A549 (cell line): ENCODE results near the gene DGAT2. TPM values are rescaled to one million over a fixed set of nuclear protein-coding genes. Genes with fewer than 3 reads are reported as not detected.

Source experiments
- ATAC-seq, 2 experiments: fragments of 200-7000 bp in 1 of 2; fragments of >200 bp in 1 of 2; cut with Nextera tagmentation in 1 of 2; cut with Tn5 transposase in 1 of 2; 3 replicates each; pipeline versions ENCODE4 v1.8.0 to v1.9.1; 2018 to 2020; ENCODE audit warnings: mild to moderate bottlenecking in 1 of 2, moderate library complexity in 1 of 2
- CTCF ChIA-PET: fragments of 300-600 bp; sonication (Branson Sonifier 250); formaldehyde crosslinking; extraction: SDS; loops from one replicate; lab custom pipeline; 2021; ENCODE audit warnings: antibody characterized with exemption, inconsistent platforms; lab: Yijun Ruan, JAX
- POLR2A ChIA-PET: fragments of 350-600 bp; formaldehyde crosslinking; extraction: SDS; loops from one replicate; lab custom pipeline; 2021; ENCODE audit warnings: antibody characterized with exemption, inconsistent platforms; lab: Yijun Ruan, JAX
- DNase-seq, 2 experiments: peaks; one replicate each; pipeline versions ENCODE4 v3.0.0 to v3.0.0-alpha.2; 2011 to 2016; ENCODE audit warnings: low read depth in 1 of 2, low spot score in 1 of 2
- FAIRE-seq: peaks from 2 replicates; lab custom pipeline; 2011; peaks lifted over from hg19 to GRCh38; lab: Jason Lieb, UNC
- H3K27ac ChIP-seq, 2 experiments: fragments of >200 bp; sonication (Bioruptor Twin); formaldehyde crosslinking; 3 replicates each; pipeline ENCODE4 v1.5.1; 2016 to 2017
- H3K4me1 ChIP-seq: fragments of >200 bp; sonication (Bioruptor Twin); formaldehyde crosslinking; 3 replicates; pipeline ENCODE4 v1.6.1; 2016
- H3K4me2 ChIP-seq: fragments of >200 bp; sonication (Bioruptor Twin); formaldehyde crosslinking; 3 replicates; pipeline ENCODE4 v1.6.1; 2016
- H3K4me3 ChIP-seq: fragments of >200 bp; sonication (Bioruptor Twin); formaldehyde crosslinking; 3 replicates; pipeline ENCODE4 v1.5.1; 2016
- H3K9me3 ChIP-seq: fragments of >200 bp; sonication (Bioruptor Twin); formaldehyde crosslinking; 3 replicates; pipeline ENCODE4 v1.6.1; 2016
- BHLHE40 ChIP-seq: IDR thresholded peaks from 2 replicates; pipeline ENCODE4 v1.6.1; 2012; ENCODE audit warnings: low read depth, low read length, inconsistent platforms
- CHD2 ChIP-seq: fragments of 150-350 bp; IDR thresholded peaks from 2 replicates; pipeline ENCODE4 v1.6.1; 2014; ENCODE audit warnings: low read length; ENCODE audit not compliant: partially characterized antibody
- EHF ChIP-seq: fragments of 250-450 bp; sonication (Bioruptor Pico); IDR thresholded peaks from 2 replicates; pipeline ENCODE4 v1.5.0; 2020; ENCODE audit warnings: mild to moderate bottlenecking
- EHMT2 ChIP-seq: fragments of 200-600 bp; sonication (generic); IDR thresholded peaks from 2 replicates; pipeline ENCODE4 v1.6.1; 2016; ENCODE audit warnings: antibody characterized with exemption, low read depth, mild to moderate bottlenecking, moderate library complexity
- FOSB ChIP-seq: fragments of 250-450 bp; sonication (Bioruptor Pico); IDR thresholded peaks from 2 replicates; pipeline ENCODE4 v1.5.0; 2020; ENCODE audit warnings: mild to moderate bottlenecking, moderate library complexity
- HOXA7 ChIP-seq: fragments of 250-450 bp; sonication (Bioruptor Pico); IDR thresholded peaks from 2 replicates; pipeline ENCODE4 v1.5.0; 2020; ENCODE audit warnings: mild to moderate bottlenecking, moderate library complexity
- JUNB ChIP-seq: fragments of >200 bp; sonication (Bioruptor Twin); formaldehyde crosslinking; IDR thresholded peaks from 2 replicates; pipeline ENCODE4 v1.6.1; 2016
- KDM1A ChIP-seq: fragments of 200-600 bp; sonication (generic); IDR thresholded peaks from 2 replicates; pipeline ENCODE4 v1.6.1; 2016; ENCODE audit warnings: low read depth, mild to moderate bottlenecking
- MAZ ChIP-seq: fragments of 150-350 bp; IDR thresholded peaks from 2 replicates; pipeline ENCODE4 v1.6.1; 2014; ENCODE audit warnings: antibody characterized with exemption, low read depth, low read length, borderline replicate concordance
- MYC ChIP-seq: IDR thresholded peaks from 2 replicates; pipeline ENCODE4 v1.6.1; 2012; ENCODE audit warnings: mild to moderate bottlenecking, inconsistent platforms, low read length, improper control_type of control experiment, borderline replicate concordance
- NFE2L2 ChIP-seq: fragments of 150-350 bp; conservative IDR thresholded peaks from 2 replicates; pipeline ENCODE4 v1.6.1; 2014; ENCODE audit warnings: low read length
- NPAS2 ChIP-seq: fragments of 250-450 bp; sonication (Bioruptor Pico); IDR thresholded peaks from 2 replicates; pipeline ENCODE4 v1.8.0; 2022; ENCODE audit warnings: mild to moderate bottlenecking, moderate library complexity, borderline replicate concordance
- PHF8 ChIP-seq: fragments of 200-600 bp; sonication (generic); IDR thresholded peaks from 2 replicates; pipeline ENCODE4 v1.6.1; 2016; ENCODE audit warnings: low read depth, mild to moderate bottlenecking, antibody characterized with exemption, moderate library complexity, borderline replicate concordance
- POLR2A ChIP-seq: IDR thresholded peaks from 2 replicates; pipeline ENCODE4 v1.6.1; 2012; ENCODE audit warnings: mild to moderate bottlenecking, low read length
- POLR2AphosphoS2 ChIP-seq: conservative IDR thresholded peaks from 2 replicates; pipeline ENCODE4 v1.6.1; 2012; ENCODE audit warnings: low read length, improper control_type of control experiment, inconsistent platforms
- RAD21 ChIP-seq, 2 experiments: fragments of >200 bp in 1 of 2; sonication (Bioruptor Twin) in 1 of 2; formaldehyde crosslinking in 1 of 2; IDR thresholded peaks in 1 of 2; conservative IDR thresholded peaks in 1 of 2; 2 replicates in 1 of 2; 3 replicates in 1 of 2; pipeline ENCODE4 v1.6.1; 2012 to 2018; ENCODE audit warnings: inconsistent platforms in 1 of 2
- RARB ChIP-seq: fragments of 250-450 bp; sonication (Bioruptor Pico); IDR thresholded peaks from 2 replicates; pipeline ENCODE4 v1.8.0; 2021; ENCODE audit warnings: mild to moderate bottlenecking, moderate library complexity
- RFX5 ChIP-seq: fragments of 450-650 bp; IDR thresholded peaks from 2 replicates; pipeline ENCODE4 v1.7.1; 2014; ENCODE audit warnings: antibody characterized with exemption, mild to moderate bottlenecking, moderate library complexity
- SMC3 ChIP-seq: fragments of >200 bp; sonication (Bioruptor Twin); formaldehyde crosslinking; IDR thresholded peaks from 3 replicates; pipeline ENCODE4 v1.6.1; 2018; ENCODE audit warnings: inconsistent platforms
- TFCP2L1 ChIP-seq: fragments of 250-450 bp; sonication (Bioruptor Pico); IDR thresholded peaks from 2 replicates; pipeline ENCODE4 v1.5.0; 2021; ENCODE audit warnings: mild to moderate bottlenecking
- TP53 ChIP-seq: fragments of 250-450 bp; sonication (Bioruptor Pico); IDR thresholded peaks from 2 replicates; pipeline ENCODE4 v1.5.0; 2021; ENCODE audit warnings: mild to moderate bottlenecking, moderate library complexity
- ZFP36 ChIP-seq: fragments of 450-650 bp; IDR thresholded peaks from 2 replicates; pipeline ENCODE4 v1.6.1; 2014; ENCODE audit warnings: borderline replicate concordance; ENCODE audit not compliant: partially characterized antibody
- WGBS: methylation state at CpG from one replicate; pipeline ENCODE4 v1.1.6; 2017; ENCODE audit errors: missing lambda C conversion rate; 5-methylcytosine and 5-hydroxymethylcytosine counted together
- polyA plus RNA-seq, 4 experiments: library from polyadenylated mRNA; depleted of rRNA in 3 of 4; stranded (reverse); fragments of >200 nt; fragmentation: RNase III in 1 of 4; extraction: RNeasy Plus Mini Kit Qiagen cat#74134 plus additional on column Dnase treatment in 1 of 4; gene quantifications; 2 replicates in 3 of 4; 3 replicates in 1 of 4; pipeline ENCODE4 v1.2.3, GENCODE V29; 2011 to 2017
- TF ChIP-seq, protein P1 (sequence below): IDR thresholded peaks from 2 replicates; pipeline ENCODE4 v1.6.1; 2012
- TF ChIP-seq, protein P2 (sequence below): fragments of 200-600 bp; sonication (generic); IDR thresholded peaks from 2 replicates; pipeline ENCODE4 v1.6.1; 2016; ENCODE audit warnings: antibody characterized with exemption, mild to moderate bottlenecking, moderate library complexity
- TF ChIP-seq, protein P3 (sequence below): fragments of >200 bp; sonication (Bioruptor Twin); formaldehyde crosslinking; IDR thresholded peaks from 3 replicates; pipeline ENCODE4 v1.6.1; 2016
- TF ChIP-seq, protein P4 (sequence below): IDR thresholded peaks from 2 replicates; pipeline ENCODE4 v1.6.1; 2012

Gene DGAT2
- polyA plus RNA-seq, 2 of the 4 experiments (the other 2 are of a cell fraction), result 1.6 to 1.9 TPM

DNA sequence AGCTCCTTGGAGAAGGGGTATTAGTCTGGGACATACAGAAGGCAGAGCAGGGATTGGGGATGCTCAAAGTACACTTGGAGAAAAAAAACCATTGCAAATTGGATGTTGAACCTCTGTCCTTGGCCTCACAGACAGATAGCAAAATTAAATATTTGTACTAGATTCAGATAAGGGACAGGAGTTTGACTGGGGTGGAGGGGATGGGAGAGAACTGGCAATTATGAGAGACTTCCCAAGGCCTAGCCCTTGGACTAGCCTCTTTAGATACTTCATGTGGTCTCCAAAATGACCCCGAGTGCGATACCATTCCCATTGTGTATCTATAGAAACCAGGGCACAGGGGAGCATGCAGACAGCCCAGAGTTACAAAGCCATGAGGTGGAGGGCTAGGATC, 15.5 kb downstream of the DGAT2 start:
- H3K4me3 ChIP-seq, result no peak overlapping the region
- H3K27ac ChIP-seq, result no peak overlapping the region
- ATAC-seq (no peak), FAIRE-seq (no peak)
- H3K9me3 ChIP-seq, result no peaks in the 10 kb centered on the region
- WGBS, result 98% methylated on average over 2 of the region's 2 CpGs
- no peak overlapping the region for H3K4me2 ChIP-seq
- peaks cover 11% of the 10 kb centered on the region; the same call in 2 of the 3 replicates for H3K4me1 ChIP-seq
- TF ChIP-seq HOXA7 (no peak), TP53 (CRISPR knock-in tag) (no peak), RAD21 (conservative IDR thresholded peaks at IDR 0.05 in 1 of 2, IDR thresholded peaks at IDR 0.05 in 1 of 2) (no peak), MYC (no peak), EHMT2 (no peak), BHLHE40 (no peak), SMC3 (no peak), CHD2 (no peak), TFCP2L1 (no peak), POLR2A (no peak), RFX5 (no peak), POLR2AphosphoS2 (no peak), MAZ (no peak), ZFP36 (no peak), NFE2L2 (no peak)
- TF ChIP-seq, protein P1, sequence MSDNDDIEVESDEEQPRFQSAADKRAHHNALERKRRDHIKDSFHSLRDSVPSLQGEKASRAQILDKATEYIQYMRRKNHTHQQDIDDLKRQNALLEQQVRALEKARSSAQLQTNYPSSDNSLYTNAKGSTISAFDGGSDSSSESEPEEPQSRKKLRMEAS, result no peak
- TF ChIP-seq, protein P2, sequence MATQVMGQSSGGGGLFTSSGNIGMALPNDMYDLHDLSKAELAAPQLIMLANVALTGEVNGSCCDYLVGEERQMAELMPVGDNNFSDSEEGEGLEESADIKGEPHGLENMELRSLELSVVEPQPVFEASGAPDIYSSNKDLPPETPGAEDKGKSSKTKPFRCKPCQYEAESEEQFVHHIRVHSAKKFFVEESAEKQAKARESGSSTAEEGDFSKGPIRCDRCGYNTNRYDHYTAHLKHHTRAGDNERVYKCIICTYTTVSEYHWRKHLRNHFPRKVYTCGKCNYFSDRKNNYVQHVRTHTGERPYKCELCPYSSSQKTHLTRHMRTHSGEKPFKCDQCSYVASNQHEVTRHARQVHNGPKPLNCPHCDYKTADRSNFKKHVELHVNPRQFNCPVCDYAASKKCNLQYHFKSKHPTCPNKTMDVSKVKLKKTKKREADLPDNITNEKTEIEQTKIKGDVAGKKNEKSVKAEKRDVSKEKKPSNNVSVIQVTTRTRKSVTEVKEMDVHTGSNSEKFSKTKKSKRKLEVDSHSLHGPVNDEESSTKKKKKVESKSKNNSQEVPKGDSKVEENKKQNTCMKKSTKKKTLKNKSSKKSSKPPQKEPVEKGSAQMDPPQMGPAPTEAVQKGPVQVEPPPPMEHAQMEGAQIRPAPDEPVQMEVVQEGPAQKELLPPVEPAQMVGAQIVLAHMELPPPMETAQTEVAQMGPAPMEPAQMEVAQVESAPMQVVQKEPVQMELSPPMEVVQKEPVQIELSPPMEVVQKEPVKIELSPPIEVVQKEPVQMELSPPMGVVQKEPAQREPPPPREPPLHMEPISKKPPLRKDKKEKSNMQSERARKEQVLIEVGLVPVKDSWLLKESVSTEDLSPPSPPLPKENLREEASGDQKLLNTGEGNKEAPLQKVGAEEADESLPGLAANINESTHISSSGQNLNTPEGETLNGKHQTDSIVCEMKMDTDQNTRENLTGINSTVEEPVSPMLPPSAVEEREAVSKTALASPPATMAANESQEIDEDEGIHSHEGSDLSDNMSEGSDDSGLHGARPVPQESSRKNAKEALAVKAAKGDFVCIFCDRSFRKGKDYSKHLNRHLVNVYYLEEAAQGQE, result no peak
- TF ChIP-seq, protein P3, sequence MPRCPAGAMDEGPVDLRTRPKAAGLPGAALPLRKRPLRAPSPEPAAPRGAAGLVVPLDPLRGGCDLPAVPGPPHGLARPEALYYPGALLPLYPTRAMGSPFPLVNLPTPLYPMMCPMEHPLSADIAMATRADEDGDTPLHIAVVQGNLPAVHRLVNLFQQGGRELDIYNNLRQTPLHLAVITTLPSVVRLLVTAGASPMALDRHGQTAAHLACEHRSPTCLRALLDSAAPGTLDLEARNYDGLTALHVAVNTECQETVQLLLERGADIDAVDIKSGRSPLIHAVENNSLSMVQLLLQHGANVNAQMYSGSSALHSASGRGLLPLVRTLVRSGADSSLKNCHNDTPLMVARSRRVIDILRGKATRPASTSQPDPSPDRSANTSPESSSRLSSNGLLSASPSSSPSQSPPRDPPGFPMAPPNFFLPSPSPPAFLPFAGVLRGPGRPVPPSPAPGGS, result no peak
- TF ChIP-seq, all 56 proteins: peak for 0
- DNase-seq, result no peak
- ChIA-PET CTCF (interaction anchor here (0.9 to 1.5 kb wide), 2 partner anchors 19 to 20 kb away, joined by 3 to 5 read pairs; no protein-coding TSS in a partner anchor), POLR2A (no interaction called here)

DNA sequence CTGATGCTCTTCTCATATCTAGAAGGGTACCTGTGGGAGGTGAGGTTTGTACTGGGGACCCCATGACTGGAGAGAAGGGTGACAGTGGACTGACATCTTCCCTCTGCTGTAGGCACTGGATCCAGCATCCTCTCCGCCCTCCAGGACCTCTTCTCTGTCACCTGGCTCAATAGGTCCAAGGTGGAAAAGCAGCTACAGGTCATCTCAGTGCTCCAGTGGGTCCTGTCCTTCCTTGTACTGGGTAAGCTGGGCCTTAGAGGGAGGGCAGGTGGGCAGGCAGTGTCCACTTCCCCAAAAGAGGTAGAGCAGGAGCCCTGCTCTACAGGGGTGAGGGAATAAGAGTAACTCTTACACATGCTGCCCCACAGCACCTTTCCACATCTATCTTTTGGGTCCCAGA, 15.9 kb downstream of the DGAT2 start:
- ATAC-seq, result no peak
- Histone ChIP-seq H3K9me3 (no peaks in the 10 kb centered on the region), H3K4me3 (no peak overlapping the region), H3K4me2 (no peak overlapping the region), H3K4me1 (peaks cover 11% of the 10 kb centered on the region; the same call in 2 of the 3 replicates), H3K27ac (no peak overlapping the region)
- DNase-seq, result no peak
- no peak for FAIRE-seq
- ChIA-PET POLR2A (no interaction called here), CTCF (interaction anchor here (1.1 to 1.7 kb wide), 3 partner anchors 12 to 20 kb away, joined by 3 to 4 read pairs (median 3); no protein-coding TSS in a partner anchor)
- WGBS, result 67% methylated on average over 1 of the region's 1 CpG
- no peak for TF ChIP-seq KDM1A
- no peak for TF ChIP-seq PHF8
- TF ChIP-seq RARB (CRISPR knock-in tag), result no peak
- TF ChIP-seq, protein P1, result no peak
- no peak for TF ChIP-seq RAD21 (conservative IDR thresholded peaks at IDR 0.05 in 1 of 2, IDR thresholded peaks at IDR 0.05 in 1 of 2)
- no peak for TF ChIP-seq JUNB
- no peak for TF ChIP-seq NPAS2 (CRISPR knock-in tag)
- no peak for TF ChIP-seq HOXA7
- TF ChIP-seq, protein P2, result no peak
- TF ChIP-seq FOSB (CRISPR knock-in tag), result no peak
- TF ChIP-seq RFX5, result no peak
- TF ChIP-seq, protein P4, sequence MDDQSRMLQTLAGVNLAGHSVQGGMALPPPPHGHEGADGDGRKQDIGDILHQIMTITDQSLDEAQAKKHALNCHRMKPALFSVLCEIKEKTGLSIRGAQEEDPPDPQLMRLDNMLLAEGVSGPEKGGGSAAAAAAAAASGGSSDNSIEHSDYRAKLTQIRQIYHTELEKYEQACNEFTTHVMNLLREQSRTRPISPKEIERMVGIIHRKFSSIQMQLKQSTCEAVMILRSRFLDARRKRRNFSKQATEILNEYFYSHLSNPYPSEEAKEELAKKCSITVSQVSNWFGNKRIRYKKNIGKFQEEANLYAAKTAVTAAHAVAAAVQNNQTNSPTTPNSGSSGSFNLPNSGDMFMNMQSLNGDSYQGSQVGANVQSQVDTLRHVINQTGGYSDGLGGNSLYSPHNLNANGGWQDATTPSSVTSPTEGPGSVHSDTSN, result no peak
- no peak for TF ChIP-seq EHF (CRISPR knock-in tag)
